Measurements from ENCODE around the gene ZNF438. TPM values are rescaled to one million over a fixed set of nuclear protein-coding genes. Genes with fewer than 3 reads are reported as not detected.

The ZNF438 gene
- polyA plus RNA-seq, 3 donors, result 5.4 to 11.1 (median 9.3) TPM

DNA sequence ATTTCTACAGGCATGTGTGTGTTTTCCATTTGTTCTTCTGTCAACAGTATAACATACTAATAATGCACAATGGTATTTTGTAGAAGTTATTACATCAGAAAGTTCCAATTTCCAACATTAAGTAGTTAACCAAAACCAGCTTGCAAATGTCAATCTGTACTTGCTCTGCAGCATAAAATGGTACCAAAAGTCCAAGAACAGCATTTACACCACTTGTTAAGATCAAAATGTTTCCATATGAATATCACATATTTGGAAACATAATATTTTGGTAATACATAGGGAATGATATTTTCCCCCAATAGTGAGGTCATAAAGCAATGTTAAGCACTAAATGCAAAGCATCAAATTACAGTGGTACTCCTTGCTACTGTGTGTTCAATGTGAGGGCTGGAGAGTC, 162.1 kb downstream of the ZNF438 start:
- peaks cover 13% of the 10 kb centered on the region for H3K4me1 Mint-ChIP-seq
- Histone ChIP-seq H4K20me1 (ENCODE audit: insufficient read depth, low read length) (no peaks in the 10 kb centered on the region), H3K27me3 (ENCODE audit: control insufficient read depth in 2 of 2, insufficient read depth in 2 of 2, low read length in 2 of 2) (no peaks in the 10 kb centered on the region), H3K4me1 (ENCODE audit: control insufficient read depth in 1 of 2, insufficient read depth in 2 of 2, low read length in 2 of 2) (peaks cover 11 to 14% of the 10 kb centered on the region in 2 donors), H3K36me3 (replicated peaks in 1 of 2; ENCODE audit: control insufficient read depth in 1 of 2, insufficient read depth in 2 of 2, low read length in 2 of 2) (peaks cover 8 to 30% of the 10 kb centered on the region in 2 donors), H3K4me3 (replicated peaks in 1 of 3; ENCODE audit: low read depth in 2 of 3, low read length in 3 of 3) (no peak overlapping the region), H3K4me2 (replicated peaks; ENCODE audit: extremely low read depth, low read length, poor library complexity, severe bottlenecking) (no peak overlapping the region), H3K79me2 (ENCODE audit: insufficient read depth, low read length) (no peaks in the 10 kb centered on the region), H3K27ac (ENCODE audit: low read depth in 1 of 2, low read length in 2 of 2) (no peak overlapping the region), H3K9me3 (replicated peaks in 1 of 2; ENCODE audit: control insufficient read depth in 1 of 2, insufficient read depth in 1 of 2, low read length in 2 of 2) (no peaks in the 10 kb centered on the region), H2AFZ (ENCODE audit: insufficient read depth, low read depth, low read length, poor library complexity, severe bottlenecking) (no peak overlapping the region), H3K9ac (ENCODE audit: insufficient read depth, low read length, poor library complexity, severe bottlenecking) (no peak overlapping the region)
- intact Hi-C loops (cut with micrococcal nuclease), result loop anchor here in 1 of 2 donors (10.0 kb wide), 1 partner anchor 45 kb away; no protein-coding TSS in a partner anchor
- TF ChIP-seq, protein P1, sequence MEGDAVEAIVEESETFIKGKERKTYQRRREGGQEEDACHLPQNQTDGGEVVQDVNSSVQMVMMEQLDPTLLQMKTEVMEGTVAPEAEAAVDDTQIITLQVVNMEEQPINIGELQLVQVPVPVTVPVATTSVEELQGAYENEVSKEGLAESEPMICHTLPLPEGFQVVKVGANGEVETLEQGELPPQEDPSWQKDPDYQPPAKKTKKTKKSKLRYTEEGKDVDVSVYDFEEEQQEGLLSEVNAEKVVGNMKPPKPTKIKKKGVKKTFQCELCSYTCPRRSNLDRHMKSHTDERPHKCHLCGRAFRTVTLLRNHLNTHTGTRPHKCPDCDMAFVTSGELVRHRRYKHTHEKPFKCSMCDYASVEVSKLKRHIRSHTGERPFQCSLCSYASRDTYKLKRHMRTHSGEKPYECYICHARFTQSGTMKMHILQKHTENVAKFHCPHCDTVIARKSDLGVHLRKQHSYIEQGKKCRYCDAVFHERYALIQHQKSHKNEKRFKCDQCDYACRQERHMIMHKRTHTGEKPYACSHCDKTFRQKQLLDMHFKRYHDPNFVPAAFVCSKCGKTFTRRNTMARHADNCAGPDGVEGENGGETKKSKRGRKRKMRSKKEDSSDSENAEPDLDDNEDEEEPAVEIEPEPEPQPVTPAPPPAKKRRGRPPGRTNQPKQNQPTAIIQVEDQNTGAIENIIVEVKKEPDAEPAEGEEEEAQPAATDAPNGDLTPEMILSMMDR (IDR thresholded peaks at IDR 0.05), result no peak
- no peak for DNase-seq
- H3K27ac Mint-ChIP-seq, result no peak overlapping the region
- H3K27me3 Mint-ChIP-seq (ENCODE audit: low read depth in 3 of 3), result no peaks in the 10 kb centered on the region
- peaks cover 0 to 4% (median 0%) of the 10 kb centered on the region in 7 donors for H3K9me3 Mint-ChIP-seq
- no peak overlapping the region for H3K4me3 Mint-ChIP-seq
- peaks cover 30 to 42% of the 10 kb centered on the region in 2 donors for H3K36me3 Mint-ChIP-seq

DNA sequence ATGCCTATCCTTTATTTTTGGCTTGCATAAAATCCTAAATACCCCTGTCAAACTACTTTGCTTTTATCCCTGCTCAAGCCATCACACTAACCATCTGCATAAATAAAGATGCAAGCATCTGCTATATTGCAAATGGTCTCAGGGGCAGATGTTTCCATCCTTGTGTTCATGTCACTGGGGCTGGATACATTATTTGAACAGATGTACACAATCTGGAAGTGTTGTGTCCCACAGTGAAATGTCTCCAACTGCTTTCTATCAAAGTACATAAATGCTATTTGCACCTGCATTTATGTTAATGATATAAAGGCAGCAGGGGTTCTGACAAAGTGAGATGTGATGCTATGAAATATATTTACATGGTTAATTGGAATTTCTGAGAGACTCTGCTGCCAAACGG, 163.1 kb downstream of the ZNF438 start:
- Histone ChIP-seq H4K20me1 (ENCODE audit: insufficient read depth, low read length) (no peaks in the 10 kb centered on the region), H3K4me1 (ENCODE audit: control insufficient read depth in 1 of 2, insufficient read depth in 2 of 2, low read length in 2 of 2) (peaks cover 15 to 22% of the 10 kb centered on the region in 2 donors), H3K4me3 (replicated peaks in 1 of 3; ENCODE audit: low read depth in 2 of 3, low read length in 3 of 3) (no peak overlapping the region), H3K36me3 (replicated peaks in 1 of 2; ENCODE audit: control insufficient read depth in 1 of 2, insufficient read depth in 2 of 2, low read length in 2 of 2) (peaks cover 8 to 29% of the 10 kb centered on the region in 2 donors), H3K9me3 (replicated peaks in 1 of 2; ENCODE audit: control insufficient read depth in 1 of 2, insufficient read depth in 1 of 2, low read length in 2 of 2) (no peaks in the 10 kb centered on the region), H3K27me3 (ENCODE audit: control insufficient read depth in 2 of 2, insufficient read depth in 2 of 2, low read length in 2 of 2) (no peaks in the 10 kb centered on the region), H3K79me2 (ENCODE audit: insufficient read depth, low read length) (no peaks in the 10 kb centered on the region), H3K27ac (ENCODE audit: low read depth in 1 of 2, low read length in 2 of 2) (no peak overlapping the region), H3K4me2 (replicated peaks; ENCODE audit: extremely low read depth, low read length, poor library complexity, severe bottlenecking) (no peak overlapping the region), H3K9ac (ENCODE audit: insufficient read depth, low read length, poor library complexity, severe bottlenecking) (no peak overlapping the region), H2AFZ (ENCODE audit: insufficient read depth, low read depth, low read length, poor library complexity, severe bottlenecking) (no peak overlapping the region)
- Mint-ChIP-seq H3K9me3 (peaks cover 0 to 4% (median 0%) of the 10 kb centered on the region in 7 donors), H3K27me3 (ENCODE audit: low read depth in 3 of 3) (no peaks in the 10 kb centered on the region), H3K36me3 (peaks cover 32 to 46% of the 10 kb centered on the region in 2 donors), H3K27ac (no peak overlapping the region), H3K4me1 (peaks cover 23% of the 10 kb centered on the region), H3K4me3 (no peak overlapping the region)
- DNase-seq, result no peak
- TF ChIP-seq, protein P1 (IDR thresholded peaks at IDR 0.05), result no peak
- intact Hi-C loops (cut with micrococcal nuclease), result loop anchor here in 1 of 2 donors (10.0 kb wide), 1 partner anchor 46 kb away; no protein-coding TSS in a partner anchor
- WGBS (ENCODE audit: insufficient coverage), result no CpG with 5 or more reads among the region's 1 CpG
